ENCODE measurements around the gene DQX1.

Gene DQX1

DNA sequence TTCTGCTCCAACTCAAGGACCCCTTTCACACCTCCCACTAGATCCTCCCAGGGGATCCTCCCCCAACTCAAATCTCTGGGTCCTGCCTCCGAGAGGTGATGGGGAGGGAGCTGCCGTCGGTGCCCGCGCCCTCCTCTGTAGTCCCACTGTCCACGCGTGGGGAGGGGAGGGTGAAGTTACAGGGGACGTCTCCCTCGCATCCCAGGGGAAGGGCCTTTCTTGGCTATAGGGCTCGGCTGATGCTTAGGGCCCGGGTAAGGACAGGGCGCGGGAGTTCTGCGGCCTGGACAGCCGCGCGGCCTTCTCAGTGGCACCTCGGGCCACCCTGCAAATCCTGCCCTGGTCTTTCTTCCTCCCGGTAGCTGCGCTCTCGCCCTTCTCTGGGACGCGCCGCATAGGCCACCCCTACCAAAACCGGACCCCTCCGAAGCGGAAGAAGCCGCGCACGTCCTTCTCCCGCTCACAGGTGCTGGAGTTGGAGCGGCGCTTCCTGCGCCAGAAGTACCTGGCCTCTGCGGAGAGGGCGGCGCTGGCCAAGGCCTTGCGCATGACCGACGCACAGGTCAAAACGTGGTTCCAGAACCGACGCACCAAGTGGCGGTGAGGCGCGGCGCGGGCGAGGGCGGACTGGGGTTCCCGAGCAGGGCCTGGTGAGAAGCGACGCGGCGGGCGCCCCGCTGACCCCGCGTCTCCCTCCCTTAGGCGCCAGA is 10.6 kb downstream of the DQX1 start:
- no peak for DNase-seq (ENCODE audit: low read depth)
- no peak overlapping the region for H3K4me3 ChIP-seq (ENCODE audit: low read depth, low read length)

GRCh38 chr2:74514368-74515270 is 11.4 kb downstream of the DQX1 start, which contains the start of gene TLX2:
TSS of gene TLX2 (plus strand) at chr2:74514450. CDS start at chr2:74514807, 357 bp downstream.
- DNase-seq (ENCODE audit: low read depth): no peak
- H3K4me3 ChIP-seq (ENCODE audit: low read depth, low read length): no peak within 1 kb of the TSS

- no peak for DNase-seq (ENCODE audit: low read depth)
- H3K4me3 ChIP-seq (ENCODE audit: low read depth, low read length): no peak overlapping the region
Observed at GRCh38 chr2:74513605-74514367, 12.2 kb downstream of the DQX1 start.

DNA sequence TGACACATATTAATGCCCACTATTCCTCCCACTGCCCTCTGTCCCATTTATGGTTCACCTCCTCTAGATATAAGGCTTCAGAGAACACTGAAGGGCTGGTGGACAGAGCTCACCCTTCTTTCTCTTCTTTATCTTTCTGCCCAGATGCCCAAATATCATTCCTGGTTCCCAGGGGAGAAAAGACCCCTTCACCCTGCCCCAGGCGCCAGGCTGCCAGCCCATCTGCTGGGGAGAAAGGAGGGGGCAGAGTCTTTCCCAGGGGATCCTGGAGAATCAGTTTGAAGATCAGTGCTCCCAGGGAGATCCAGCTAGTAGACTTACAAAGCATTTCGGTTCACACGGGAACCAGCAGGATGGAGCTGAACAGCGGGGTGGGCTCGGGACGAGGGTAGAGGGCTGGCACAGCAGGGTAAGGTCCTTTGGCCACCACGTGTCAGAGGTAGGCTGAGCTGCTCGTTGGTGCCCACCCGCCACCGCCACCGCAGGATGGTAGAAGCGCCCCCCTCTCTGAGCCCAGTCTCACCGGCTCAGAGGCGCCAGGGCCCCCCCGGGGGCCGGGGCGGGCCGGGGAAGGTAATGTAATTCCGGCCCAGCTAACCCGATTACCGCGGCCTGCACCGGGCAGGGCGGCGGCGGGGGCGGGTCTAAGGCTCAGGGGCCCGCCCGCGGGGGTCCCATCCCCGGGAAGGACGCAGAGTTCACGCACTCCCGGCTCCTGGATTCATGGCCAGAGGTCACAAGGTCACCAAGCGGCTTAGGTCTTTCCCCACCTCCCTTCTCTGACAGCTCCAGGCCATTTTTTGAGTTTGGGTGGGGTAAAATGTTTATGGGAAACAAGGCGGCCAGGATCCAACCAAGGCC is 13.1 kb downstream of the DQX1 start:
- no peak overlapping the region for H3K4me3 ChIP-seq (ENCODE audit: low read depth, low read length)
- no peak for DNase-seq (ENCODE audit: low read depth)

DNA sequence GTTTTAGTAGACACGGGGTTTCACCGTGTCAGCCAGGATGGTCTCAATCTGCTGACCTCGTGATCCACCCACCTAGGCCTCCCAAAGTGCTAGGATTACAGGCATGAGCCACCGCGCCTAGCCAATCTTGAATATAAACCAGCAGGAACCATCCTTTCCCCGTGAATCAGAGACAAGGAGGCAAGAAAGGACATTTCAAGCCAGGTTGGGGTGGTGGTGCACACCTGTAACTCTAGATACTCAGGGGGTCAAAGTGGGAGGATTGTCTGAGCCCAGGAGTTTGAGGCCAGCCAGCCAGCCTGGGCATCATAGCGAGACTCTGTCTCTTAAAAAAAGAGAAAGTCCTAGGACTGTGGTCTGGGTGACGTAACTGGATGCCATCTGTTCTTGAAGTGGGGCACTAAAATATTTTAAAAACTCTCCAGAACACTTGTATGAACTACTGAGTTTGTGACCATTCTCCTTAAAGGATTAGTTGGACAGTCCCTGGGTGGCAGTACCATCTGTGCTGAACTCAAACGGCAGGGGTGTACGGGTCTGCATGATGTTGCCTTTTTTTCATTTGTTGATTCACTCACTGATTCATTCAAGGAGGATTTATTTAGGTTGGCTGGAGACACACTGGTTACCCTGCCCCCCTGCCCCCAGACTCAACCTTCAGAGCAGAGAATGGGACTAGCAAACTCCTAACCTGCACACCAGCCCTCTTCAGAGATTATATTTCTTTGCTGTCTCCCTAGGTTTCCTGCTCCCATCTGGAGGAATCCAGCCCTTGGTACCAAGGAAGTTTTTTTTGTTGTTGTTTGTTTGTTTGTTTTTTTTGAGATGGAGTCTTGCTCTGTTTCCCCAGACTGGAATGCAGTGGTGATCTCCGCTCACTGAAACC is 14.7 kb downstream of the DQX1 start:
- DNase-seq (ENCODE audit: low read depth): no peak

DNA sequence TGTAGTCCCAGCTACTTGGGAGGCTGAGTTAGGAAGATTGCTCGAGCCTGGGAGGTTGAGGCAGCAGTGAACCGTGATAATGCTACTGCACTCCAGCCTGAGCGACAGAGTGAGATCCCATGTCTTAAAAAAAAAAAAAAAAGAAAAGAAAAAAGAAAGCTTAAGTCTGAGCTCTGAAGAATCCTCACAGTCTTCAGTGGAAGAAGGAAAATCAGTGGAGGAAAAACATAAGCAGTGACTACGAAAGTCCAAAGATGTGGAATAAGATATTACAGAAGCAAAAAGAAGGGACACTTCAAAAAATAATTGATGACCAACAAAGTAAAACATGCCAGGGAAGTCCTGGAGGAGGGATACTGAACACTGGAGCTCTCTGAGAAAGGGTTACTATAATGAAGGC is 15.8 kb downstream of the DQX1 start:
- no peak for DNase-seq (ENCODE audit: low read depth)
- H3K4me3 ChIP-seq (ENCODE audit: low read depth, low read length): no peak overlapping the region

More for the DNA sequence above, 14.7 kb downstream of the DQX1 start:
- H3K4me3 ChIP-seq (ENCODE audit: low read depth, low read length): no peak overlapping the region

DNA sequence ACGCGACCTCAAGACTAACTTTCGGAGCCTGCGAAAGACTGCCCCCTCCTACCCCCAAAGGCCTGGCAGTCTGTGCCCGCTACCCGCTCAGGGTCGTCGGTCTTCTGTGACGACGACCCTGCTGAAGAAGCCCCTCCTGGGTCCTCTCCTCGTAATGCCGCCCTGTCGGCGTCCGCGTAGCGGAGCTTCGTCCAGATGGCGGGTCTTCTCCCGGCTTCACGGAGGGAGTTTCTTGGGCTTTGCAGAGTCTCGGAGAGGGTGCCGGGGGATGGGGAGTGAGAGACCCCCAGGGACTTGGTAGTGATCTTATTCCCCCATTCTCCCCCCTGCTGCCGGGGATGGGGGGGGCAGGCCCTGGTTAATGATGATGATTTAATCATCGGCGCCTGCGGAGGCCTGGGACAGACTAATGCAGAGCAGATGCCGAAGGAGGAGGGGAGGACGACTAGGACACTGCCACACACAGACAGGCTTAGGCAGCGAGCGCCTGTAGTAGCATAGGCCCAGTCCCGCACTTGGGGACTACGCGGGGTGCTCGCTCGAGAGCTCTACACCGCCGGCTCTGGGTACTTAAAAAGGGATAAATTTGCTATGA is 18.0 kb downstream of the DQX1 start:
- no peak for DNase-seq (ENCODE audit: low read depth)
- H3K4me3 ChIP-seq (ENCODE audit: low read depth, low read length): peak overlapping the region; percentile 89

- peak; percentile 90 for DNase-seq (ENCODE audit: low read depth)
- H3K4me3 ChIP-seq (ENCODE audit: low read depth, low read length): peak within 1 kb of the TSS; percentile 89
Observed at GRCh38 chr2:74507145-74507925, 18.7 kb downstream of the DQX1 start, which contains the start of gene PCGF1. TSS of gene PCGF1 (minus strand) at chr2:74507695. CDS start at chr2:74507668, 27 bp downstream.

DNA sequence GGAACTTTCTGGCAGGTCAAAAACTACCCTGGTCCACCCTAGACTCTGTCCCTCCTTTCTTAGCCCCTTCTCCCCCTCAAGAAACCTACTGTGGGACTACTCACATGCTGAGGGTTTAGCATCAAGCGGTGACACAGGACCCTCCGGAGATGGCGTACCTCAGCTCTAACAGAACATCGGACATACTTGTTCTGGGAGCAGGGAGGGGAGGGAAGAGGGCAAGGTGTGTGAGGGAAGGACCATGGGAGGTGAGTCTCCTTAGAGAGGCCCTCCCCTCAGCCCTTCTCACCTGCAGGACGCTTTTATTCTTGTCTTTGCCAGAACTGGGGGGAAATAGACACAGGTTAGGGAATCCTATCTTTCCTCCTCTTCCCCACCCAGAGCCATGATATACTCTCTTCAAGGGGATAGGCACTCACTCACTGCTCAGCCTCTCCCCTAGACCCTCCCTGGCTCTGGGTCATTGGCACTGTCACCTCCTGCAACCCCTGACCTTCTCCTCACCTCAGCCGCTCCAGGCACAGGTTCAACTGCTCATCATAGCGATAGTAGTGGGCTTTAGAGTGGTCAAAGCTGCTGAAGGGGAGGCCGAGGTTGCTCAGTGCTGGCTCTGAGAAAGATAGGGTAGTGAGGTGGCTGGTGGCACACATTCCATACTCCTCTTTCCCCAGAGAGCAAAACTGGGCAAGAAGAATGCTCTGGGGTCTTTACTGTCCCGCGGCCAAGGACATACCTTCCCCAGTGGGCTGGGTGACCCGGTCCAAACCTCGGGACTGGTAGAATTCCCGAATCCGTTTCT is 20.4 kb downstream of the DQX1 start:
- DNase-seq (ENCODE audit: low read depth): no peak
- peak overlapping the region; percentile 5 for H3K4me3 ChIP-seq (ENCODE audit: low read depth, low read length)

DNA sequence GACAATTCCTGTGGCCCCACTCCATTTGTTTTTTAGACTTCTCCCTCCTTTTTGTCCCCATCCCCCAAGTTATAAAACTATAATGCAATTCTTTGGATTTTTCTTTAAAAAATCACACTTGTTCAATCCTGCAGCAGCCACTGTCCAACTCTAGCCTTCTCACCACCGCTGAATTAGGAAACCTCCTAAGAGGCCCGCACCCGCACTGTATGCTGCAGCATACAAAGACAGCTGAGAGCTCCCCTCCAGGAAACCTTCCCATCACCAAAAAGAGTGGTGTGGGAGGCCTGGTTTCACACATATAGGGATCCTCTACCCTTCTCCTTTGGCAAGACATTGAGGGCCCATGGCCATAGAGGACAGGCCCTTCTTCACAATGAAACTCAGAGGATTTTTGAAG is 21.4 kb downstream of the DQX1 start:
- no peak overlapping the region for H3K4me3 ChIP-seq (ENCODE audit: low read depth, low read length)

GRCh38 chr2:74503506-74504475 is 22.2 kb downstream of the DQX1 start:
- H3K4me3 ChIP-seq (ENCODE audit: low read depth, low read length): peak overlapping the region; percentile 54
- DNase-seq (ENCODE audit: low read depth): no peak

More for the DNA sequence above, 21.4 kb downstream of the DQX1 start:
- no peak for DNase-seq (ENCODE audit: low read depth)

GRCh38 chr2:74502720-74503505 is 23.1 kb downstream of the DQX1 start:
- peak overlapping the region; percentile 54 for H3K4me3 ChIP-seq (ENCODE audit: low read depth, low read length)
- DNase-seq (ENCODE audit: low read depth): peak; percentile 35

DNA sequence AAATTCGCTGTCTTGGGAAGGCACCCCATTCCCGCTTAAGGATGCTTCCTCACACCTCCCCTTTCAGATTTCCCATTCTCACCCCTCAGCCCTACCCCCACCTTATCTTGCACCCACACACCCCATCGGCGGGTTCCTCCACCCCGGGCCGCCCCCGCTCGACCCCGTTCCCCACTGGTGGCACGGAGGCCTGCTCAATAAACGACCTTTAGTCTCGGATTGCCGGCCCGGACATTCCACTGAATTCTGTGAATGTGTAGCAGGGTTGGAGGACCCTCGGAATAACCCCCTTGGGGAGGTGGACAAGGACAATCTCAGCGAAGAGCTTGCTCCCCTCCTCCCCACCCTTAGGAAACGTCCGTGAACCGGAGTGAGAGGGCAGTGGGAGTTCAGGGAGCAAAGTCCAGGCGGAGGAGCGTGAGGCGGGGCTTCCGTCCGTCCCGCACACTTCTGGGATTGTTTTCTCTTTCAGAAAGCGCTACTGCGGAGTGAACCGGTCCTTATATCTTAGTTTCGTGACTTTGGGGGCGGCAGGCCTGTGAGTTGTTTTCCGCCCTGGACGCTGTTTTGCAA is 23.8 kb downstream of the DQX1 start:
- peak overlapping the region; percentile 54 for H3K4me3 ChIP-seq (ENCODE audit: low read depth, low read length)
- no peak for DNase-seq (ENCODE audit: low read depth)
